GM19023 (cell line): Measurements from ENCODE around the gene UQCR10.

Experiments used
- ATAC-seq: cut with Tn5 transposase; IDR thresholded peaks from one replicate; pipeline ENCODE4 v1.9.1; 2021; ENCODE audit warnings: mild to moderate bottlenecking, moderate library complexity; ENCODE audit not compliant: unreplicated experiment

UQCR10 gene

DNA sequence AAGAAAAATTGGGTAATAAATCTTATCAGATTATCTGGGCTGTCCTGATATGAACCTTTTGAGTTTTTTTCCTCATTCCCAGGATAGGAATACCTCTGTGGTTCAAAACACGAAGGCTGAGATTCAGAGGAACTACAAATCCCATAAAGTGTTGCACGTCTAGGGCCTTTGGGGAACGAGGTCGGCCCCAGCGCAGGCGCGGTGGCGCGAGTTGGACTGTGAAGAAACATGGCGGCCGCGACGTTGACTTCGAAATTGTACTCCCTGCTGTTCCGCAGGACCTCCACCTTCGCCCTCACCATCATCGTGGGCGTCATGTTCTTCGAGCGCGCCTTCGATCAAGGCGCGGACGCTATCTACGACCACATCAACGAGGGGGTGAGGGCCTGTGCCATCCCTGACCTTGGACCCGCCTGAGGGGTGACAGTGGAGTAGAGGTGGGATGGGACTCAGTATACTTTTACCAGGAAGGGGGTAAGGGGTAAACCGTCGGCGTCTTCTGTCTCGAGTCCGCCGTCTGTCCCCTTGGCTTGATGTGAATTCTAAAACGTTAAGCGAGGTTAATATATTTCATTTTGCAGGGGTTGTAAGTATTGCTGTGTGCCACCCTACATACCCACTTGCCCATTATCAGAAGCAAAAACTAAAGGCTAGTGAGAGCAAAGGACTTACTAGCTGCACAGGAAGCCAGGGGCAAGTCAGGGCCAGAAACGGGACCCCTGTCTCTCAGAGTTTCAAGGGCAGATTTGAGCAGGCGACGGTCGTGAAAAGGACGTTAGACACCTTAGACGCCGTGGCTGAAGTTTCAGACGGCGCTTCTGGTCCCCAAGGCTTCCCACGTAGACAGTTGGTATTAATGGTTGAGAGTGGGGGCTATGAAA is at the start of gene UQCR10:
Gene UQCR10 (plus strand): TSS at position 199 of the 881 bp plus-strand sequence. CDS start 30 bp downstream, at position 229.
- peak; percentile 62 for ATAC-seq

DNA sequence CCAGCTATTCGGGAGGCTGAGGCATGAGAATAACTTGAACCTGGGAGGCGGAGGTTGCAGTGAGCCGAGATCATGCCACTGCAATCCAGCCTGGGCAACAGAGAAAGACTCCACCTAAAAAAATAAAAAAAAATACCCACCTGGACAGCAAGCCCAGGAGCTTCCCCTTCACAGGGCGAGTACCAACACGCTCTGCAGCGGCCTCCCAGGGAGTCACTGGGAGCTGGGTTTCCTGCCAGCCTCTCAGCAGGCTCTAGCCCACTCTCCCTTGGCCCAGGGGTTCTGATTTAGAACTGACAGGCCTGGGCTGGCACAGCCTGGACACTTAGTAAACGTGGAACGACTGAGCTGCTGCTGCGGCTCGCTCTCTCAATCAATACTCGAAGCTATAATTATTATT is 49.4 kb upstream of the UQCR10 start:
- no peak for ATAC-seq

DNA sequence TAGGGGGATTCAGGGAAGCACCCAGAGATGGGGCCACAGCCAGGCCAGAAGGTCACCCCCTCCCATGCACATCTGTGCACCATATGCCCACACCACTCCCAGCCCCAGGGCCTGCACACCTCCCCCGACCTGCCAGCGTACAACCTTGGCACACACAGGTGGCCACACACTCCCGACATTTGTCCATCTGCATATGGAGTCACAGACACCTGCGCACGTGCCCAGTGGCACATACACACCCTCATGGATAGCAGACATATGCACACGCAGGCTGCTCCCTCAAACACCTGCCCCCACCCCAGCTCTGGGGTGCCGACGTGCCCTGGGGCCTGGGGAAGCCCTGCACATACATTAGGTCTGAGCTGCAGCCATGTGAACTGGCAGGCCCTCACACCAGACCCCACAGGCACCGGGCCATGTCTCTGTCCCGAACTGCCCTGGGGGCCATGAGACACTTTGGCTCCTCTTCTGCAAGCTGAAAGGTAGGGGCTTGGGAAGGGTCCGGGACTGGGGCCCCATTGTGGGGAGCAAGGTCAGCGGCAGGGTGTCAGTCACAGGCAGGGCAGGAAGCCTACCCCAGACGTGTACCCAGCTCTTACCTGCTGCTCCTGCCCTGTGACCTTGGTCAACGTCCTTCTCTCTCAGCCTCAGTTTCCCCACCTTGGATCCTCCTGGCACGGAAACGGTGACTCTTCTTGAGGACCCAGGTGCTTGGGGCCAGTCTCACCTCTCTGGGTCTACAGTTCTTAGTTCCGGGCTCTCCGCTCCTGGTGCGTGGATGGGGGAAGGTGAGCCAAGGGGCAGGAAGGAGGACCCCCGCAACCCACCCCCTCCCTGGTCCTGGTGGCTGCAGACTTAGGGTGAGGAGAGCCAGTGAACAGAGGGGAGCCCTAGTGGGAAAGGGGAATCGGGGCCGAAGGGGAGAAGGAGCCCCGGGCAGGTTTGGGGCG is 47.9 kb upstream of the UQCR10 start:
- no peak for ATAC-seq

DNA sequence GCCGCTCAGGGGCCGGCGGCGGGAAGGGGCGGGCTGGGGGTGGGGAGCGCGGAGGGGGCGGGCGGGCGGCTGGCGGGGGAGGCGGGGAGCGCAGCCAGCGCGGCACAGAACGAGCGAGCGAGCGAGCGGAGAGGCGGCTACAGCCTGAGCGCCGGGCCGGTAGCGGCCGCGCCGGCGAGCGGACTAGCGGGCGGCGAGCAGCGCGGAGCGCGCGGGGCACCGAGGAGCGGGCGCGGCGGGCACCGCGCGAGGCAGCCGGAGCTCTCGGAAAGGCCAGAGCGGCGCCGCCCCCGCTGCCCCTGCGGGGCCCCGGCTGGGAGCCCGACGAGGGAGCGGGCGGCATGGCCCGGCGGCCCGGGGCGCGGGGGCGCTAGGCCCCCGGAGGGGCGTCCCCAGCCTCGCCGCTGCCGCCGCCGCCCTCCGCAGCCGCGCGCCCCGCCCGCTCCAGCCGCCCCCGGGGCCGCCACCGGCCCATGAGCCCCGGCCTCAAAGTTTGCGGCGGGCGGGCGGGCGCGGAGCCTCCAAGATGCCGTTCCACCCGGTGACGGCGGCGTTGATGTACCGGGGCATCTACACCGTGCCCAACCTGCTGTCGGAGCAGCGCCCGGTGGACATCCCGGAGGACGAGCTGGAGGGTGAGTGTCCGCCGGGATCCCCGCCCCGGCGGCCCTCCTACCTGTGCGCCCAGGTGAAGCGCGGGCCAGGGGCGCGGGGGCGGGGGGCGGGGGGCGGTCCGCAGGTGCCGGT is 47.1 kb upstream of the UQCR10 start, which contains the start of gene CABP7:
Gene CABP7 (plus strand): TSS at position 105 of the 747 bp plus-strand sequence. CDS start 422 bp downstream, at position 527.
- no peak for ATAC-seq

DNA sequence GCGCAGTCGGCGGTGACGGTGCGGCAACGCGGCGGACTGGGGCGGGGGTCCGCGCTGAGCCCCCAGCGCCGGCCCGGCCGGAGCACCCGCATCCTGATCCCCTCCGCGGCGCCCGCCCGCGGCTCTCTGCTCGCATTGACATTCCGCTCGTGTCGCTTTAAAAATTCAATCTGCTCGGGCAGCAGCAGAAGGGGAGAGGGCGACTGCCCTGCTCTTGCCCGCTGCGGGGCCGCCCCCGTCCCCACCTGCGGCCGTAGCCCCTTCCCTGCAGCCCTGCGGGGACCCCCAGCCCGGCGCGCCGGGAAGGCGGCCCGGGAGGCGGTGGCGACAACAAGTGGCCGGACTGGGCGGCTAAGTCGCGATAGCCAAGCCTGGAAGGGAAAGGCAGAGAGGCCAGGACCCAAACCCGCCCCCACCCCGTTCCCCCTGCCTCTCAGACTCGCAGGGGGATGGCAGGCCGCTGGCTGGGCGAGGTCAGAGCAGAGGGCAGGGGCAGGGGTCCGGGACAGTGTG is 46.3 kb upstream of the UQCR10 start:
- ATAC-seq, result no peak

DNA sequence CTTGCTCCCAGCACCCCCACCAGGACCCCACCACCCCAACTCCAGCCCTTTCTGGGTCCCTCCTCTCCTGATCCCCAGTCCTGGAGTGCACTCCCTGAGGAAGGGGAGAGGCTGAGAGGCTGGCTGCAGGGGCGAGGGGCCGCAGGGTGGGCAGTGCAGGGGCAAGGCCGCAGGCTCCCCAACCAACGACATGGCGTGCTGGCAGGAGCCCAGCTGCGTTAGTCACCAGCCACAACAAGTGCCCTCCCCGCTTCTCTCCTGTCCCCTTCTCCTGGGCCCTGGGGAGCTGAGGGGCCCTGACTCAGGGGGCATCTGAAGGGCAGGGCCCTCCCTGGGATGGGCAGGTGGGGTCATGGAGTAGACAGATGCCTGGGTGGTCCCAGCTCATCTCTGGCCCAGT is 45.0 kb upstream of the UQCR10 start:
- ATAC-seq, result no peak

DNA sequence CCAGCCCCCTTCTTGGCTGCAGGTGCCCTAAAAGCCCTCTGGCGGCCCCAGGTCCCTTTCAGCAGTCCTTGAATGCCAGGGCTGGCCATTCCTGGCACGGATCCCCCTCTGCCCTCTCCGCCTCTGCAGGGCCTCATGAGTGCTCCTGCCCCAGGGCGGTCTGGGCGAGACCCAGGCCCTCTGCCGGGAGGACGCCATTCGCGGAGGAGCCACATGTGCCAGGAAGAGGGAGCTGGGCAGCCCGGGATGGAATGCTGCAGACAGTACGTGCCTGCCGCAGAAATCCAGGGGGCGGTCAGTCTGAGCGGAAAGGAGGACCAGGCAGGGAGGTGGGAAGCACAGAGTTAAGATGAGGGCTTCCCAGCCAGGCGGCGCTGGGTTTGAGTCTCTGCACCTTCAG is 44.6 kb upstream of the UQCR10 start:
- ATAC-seq, result no peak

DNA sequence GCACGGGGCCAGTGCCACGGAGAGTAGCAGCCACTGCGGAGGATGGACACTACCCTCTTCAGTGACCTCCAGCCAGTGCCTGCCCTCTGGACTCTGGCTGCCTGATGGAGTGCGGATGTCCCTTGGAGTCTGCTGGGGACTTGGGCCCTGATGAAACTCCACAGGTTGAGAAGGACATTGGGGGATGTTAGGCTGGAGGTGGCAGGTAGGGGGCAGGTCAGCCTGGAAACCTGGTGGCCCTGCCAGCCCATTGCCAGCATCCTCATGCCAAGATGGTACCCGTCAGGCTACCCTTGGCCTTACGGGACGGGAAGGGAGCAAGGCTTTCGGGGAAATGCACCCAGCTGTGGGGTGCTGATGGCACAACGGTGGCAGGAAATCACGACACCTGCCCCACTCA is 43.4 kb upstream of the UQCR10 start:
- no peak for ATAC-seq

DNA sequence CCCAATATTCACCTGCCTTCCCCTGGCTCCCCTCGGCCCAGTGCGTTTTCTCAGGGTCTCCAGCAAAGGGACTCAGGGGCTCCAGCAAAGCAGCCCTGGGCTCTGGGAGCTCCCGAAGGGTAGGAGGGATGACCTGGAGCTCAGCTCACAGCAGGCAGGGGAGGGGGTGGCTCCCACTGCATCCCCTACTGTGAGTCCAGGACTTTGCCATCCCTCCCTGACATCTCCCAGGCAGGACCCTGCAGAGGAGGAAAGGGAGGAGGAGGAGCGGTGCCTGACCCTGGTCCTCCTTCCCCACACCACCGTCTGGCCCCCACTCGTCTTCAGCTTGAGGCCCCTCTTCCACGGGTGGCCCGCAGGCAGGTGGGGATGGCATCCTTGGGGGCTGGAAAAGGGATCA is 42.3 kb upstream of the UQCR10 start:
- ATAC-seq, result no peak

DNA sequence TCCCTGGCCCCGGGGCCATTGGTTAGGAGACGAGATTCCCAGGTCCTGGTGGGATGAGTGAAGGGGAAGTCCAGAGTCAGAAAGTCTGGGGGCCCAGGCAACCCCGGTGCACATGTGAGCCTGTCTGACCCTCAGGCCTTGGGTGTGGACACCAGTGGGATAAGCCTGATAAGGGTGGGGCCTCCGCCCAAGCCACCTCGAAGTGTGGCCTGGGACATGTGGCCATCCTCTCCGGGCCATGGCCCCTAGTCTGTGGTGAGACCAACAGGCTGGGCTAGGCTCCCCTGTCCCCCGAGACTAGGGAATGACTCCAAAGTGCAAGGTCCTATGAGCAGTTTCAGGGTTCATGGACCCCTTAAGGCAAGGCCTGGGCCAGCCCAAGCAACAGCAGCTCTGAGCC is 41.1 kb upstream of the UQCR10 start:
- no peak for ATAC-seq

DNA sequence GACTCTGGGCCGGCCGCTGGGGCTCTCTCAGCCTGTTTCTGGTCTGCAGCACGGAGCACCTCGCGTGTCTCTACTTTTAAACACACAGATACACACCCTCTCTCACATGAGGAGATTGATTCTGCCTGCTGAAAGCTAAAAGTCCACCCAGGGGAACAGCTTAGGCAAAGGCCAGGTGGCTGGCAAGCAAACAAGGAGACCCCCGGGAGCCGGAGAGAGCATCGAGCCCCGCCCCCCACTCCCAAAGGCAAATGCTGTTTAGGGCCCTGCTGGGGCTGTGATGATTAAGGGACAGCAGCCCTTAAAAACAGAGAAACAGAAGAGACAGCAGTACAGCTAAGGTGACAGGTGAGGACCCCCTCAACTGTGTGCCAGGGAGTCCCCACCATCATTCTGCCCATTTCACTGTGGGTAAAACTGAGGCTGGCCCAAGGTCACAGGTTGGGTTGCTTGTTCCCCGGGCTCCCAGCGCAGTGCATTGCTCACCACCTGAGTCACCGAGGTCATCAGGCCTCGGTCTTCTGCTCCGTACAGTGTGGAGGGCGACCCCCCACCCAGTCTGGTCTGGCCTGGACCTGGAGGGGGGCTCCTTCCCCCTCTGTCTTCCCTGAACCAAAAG is 40.5 kb upstream of the UQCR10 start:
- ATAC-seq, result no peak

DNA sequence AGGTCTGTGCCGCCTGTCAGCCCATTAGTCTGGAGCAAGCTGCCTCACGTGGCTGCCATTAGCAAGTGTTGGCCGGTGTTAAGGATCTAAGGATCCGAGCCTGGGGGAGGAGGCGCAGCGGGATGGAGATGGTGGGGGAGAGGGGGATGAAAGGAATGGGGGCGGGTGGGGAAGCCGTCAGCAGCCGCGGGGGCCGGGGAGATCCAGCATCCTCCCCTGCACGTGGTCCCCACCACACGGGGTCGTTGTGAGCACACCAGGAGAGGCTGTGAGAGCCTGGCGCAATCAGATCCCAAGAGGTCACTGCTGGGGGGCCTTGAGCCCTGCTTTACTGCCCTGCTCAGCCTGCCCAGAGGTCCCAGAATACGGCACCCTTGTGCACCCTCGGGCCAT is 40.0 kb upstream of the UQCR10 start:
- no peak for ATAC-seq

DNA sequence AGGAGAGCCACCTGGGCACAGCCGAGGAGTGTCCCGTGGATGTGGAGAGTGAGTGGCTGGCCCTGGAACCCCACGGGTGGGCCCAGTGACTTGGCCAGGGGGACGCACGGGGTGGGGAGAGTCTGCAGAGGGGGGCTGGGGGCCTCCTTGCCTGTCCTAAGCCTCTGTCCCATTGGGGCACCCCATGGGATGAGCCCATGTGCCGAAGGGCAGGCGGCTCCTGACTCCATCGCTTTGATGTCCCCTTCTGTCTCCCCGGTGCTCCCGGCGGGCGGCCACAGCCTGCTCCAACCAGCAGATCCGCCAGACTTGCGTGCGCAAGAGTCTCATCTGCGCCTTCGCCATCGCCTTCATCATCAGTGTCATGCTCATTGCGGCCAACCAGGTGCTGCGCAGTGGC is 38.0 kb upstream of the UQCR10 start:
- no peak for ATAC-seq

DNA sequence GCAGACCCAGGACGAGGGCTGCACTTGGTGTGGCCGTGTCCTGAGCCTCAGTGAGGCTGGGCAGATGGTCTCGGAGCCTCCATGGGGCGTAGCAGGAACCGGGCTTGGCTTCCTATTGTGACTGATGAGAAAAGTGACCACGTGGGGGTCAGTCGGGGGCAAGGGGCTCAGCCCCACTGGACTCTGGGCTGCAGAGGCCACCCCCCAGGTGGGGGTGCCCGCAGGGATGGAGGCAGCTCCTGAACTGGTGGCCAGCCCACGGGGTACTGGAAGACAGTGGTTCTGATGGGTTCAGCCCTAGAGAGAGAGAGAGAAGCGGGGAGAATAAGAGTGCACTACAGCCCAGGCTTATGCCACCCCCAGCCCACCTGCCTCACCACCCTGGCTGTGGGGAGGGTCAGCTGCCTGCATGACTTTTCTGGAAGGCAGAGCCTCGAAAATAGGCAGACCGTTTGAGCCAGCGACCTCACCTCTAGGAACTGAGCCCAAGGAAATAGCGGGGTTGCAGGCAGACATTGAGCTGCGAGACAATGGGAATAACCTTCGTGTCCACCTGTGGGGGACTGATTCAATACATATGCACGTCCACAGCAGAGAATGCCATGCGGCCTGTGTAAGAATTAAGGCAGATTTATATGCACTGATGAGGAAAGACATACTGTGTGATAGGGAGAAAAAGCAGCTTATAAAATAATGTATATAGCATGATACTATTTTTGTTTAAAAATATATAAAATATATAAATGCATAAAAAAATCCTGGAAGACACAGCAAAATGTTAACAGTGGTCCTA is 35.9 kb upstream of the UQCR10 start:
- ATAC-seq, result no peak

DNA sequence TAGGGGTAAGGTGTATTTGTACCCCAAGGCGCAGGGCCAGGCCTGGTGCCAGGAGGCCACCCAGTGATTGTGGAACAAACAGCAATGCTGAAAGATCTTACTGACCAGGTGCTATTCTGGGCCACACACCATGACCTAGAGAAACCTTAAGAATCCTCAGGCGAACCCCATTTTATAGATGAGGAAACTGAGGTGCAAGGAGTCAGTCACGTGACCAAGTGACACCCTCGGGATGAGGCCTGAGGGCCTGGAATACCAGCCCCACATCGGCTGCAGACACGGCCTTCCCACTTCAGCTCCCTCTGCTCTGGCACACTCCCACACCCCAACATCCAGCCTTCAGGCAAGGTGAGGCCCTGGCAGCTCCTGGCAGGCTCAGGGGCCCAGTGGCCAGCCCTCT is 34.3 kb upstream of the UQCR10 start:
- ATAC-seq, result no peak

DNA sequence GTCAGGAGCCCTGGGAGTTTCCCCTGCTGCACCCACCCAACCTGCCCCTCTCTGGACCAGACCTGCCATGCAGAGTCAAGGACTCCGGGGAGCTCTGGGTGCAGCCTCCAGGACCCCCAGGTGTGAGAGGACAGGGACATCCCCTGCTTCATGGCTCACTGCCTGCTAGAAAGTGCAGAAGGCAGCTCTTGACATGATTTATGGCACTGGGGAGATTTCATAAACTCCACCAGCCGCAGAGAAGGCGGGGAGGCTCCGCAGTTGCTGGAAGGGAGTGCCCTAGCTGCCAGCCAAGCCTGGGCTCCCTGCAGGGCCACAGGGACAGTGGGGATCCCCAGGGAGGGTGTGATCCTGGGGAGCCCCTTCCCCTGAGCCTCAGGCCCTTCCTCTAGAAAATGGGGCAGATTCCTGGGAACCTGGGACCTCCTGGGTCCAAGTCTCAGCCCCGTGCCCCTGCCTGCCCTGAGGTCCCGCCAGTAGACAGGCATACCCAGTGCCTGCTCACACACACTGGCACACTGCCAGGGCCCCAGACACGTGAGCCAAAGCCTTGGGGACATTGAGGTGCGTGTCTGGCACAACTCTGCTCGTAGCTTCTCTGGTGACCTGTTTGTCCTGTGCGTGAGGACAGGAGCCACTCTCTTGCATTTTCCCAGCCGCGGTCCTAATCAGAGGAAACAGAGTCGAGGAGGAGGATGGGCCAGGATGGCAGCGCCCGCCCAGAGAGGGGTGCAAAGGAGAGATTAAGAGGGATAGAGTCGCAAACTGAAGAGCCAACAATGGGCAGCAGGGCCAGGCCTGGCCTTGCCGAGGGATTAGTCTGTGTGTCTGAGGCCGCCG is 33.6 kb upstream of the UQCR10 start:
- ATAC-seq, result no peak

DNA sequence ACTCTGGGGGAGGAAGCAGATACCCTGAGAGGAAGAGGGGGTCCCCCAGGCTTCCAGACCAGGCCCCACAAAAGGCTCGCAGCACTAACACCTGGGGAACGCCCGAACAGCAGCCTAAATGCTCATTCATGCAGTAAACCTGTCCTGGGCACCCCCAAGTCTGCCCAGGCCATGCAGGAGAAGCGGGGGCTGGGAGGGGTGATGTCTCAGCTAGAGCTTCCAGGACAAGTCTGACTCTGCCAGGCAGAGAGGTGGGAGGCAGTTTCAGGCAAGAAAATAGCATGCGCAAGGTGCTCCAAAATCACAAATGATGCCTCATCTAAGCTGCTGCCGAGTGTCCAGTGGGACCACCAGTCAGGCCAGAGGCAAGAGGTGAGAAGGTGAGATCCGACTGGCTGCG is 32.8 kb upstream of the UQCR10 start:
- ATAC-seq, result no peak

DNA sequence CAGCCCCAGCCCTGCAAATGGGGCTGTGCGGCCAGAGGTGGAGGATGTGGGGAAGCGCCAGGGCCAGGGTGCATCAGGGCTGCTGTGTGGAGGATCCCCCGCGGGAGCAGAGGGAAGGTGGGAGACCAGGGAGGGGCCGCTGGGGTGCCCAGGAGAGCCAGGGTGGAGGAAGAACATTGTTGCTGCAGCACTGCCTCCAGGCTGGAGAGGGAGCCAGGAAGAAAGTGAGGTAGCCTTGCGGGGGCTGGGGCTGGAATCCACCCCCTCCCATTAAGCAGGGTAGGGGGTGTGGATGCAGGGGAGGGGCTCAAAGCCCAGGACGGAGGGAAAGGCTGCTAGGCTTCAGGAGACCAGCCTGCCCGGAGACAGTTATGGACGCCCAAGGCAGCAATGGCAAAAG is 32.3 kb upstream of the UQCR10 start:
- no peak for ATAC-seq

DNA sequence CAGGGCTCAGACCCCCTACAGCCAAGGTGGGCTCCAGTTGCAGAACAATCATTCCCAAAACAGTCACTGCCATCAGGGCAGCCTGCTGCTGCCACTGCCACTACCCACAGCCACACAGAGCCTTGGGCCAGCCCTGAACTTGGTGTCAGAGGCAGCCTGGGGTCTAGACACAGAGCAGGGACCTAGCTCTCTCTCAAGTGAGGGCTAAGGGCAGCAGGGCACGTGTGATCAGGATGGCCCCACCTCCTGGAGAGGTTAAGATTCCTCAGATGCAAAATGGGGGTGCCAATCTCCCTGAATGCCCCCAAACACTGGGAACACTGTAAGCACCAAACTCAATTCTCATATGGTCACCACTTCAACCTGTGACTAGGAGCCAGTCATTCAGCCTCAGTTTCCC is 31.8 kb upstream of the UQCR10 start:
- no peak for ATAC-seq
